BLaER1 treated with 17β-estradiol and CSF1 and Interleukin-3, amounts not matched to agents 10 nM and 100 nM (cell line): Measurements from ENCODE around the gene ACBD6.

Source experiments
- H3K27ac ChIP-seq, 11 experiments: shearing (Covaris generic); formaldehyde crosslinking; 2 replicates each; pipeline ENCODE4 v1.8.1; 2022
- H3K27me3 ChIP-seq, 11 experiments: shearing (Covaris generic); formaldehyde crosslinking; 2 replicates each; pipeline ENCODE4 v1.8.1; 2022
- H3K36me3 ChIP-seq, 11 experiments: shearing (Covaris generic); formaldehyde crosslinking; 2 replicates each; pipeline ENCODE4 v1.8.1; 2022
- H3K4me1 ChIP-seq, 10 experiments: shearing (Covaris generic); formaldehyde crosslinking; 2 replicates each; pipeline ENCODE4 v1.8.1; 2022
- H3K4me2 ChIP-seq, 11 experiments: shearing (Covaris generic); formaldehyde crosslinking; 2 replicates each; pipeline ENCODE4 v1.8.1; 2022
- H3K4me3 ChIP-seq, 10 experiments: shearing (Covaris generic); formaldehyde crosslinking; 2 replicates each; pipeline ENCODE4 v1.8.1; 2022
- H3K9ac ChIP-seq, 11 experiments: shearing (Covaris generic); formaldehyde crosslinking; 2 replicates each; pipeline ENCODE4 v1.8.1; 2022
- H3K9me3 ChIP-seq, 11 experiments: shearing (Covaris generic); formaldehyde crosslinking; replicated peaks in 1 of 11; 2 replicates each; pipeline ENCODE4 v1.8.1; 2022
- H4K20me1 ChIP-seq, 11 experiments: shearing (Covaris generic); formaldehyde crosslinking; 2 replicates each; pipeline ENCODE4 v1.8.1; 2022
- Cebpa-rat ChIP-seq, 11 experiments: shearing (Covaris generic); IDR thresholded peaks; 2 replicates each; pipeline ENCODE4 v1.8.1; 2022

Gene ACBD6

GRCh38 chr1:180519846-180520245 lies 17.5 kb upstream of the ACBD6 start:
- Histone ChIP-seq H3K36me3 (no peaks in the 10 kb centered on the region), H3K4me1 (peaks cover 0 to 5% (median 3%) of the 10 kb centered on the region in 10 experiments; a peak in 6 of 20 replicates), H3K27me3 (no peaks in the 10 kb centered on the region), H3K4me2 (no peak overlapping the region), H3K4me3 (no peak overlapping the region), H3K9ac (no peak overlapping the region), H3K9me3 (no peaks in the 10 kb centered on the region), H3K27ac (no peak overlapping the region), H4K20me1 (no peaks in the 10 kb centered on the region)
- TF ChIP-seq Cebpa-rat (IDR thresholded peaks at IDR 0.05): no peak

- H3K4me2 ChIP-seq: no peak overlapping the region; a peak in 1 of 22 replicates
- TF ChIP-seq Cebpa-rat (IDR thresholded peaks at IDR 0.05): no peak
- no peak overlapping the region; a peak in 1 of 22 replicates for H3K9ac ChIP-seq
- no peaks in the 10 kb centered on the region for H4K20me1 ChIP-seq
- H3K27ac ChIP-seq: peak overlapping the region in 4 of 11 experiments; percentile 13 to 29 (median 15); a peak in 3 of 22 replicates
- H3K4me1 ChIP-seq: peaks cover 0 to 5% (median 3%) of the 10 kb centered on the region in 10 experiments; a peak in 3 of 20 replicates
- 0 out of 22 replicates have a peak, but pooled peaks cover 0 to 2% (median 0%) of the 10 kb centered on the region in 11 experiments for H3K9me3 ChIP-seq
- H3K27me3 ChIP-seq: no peaks in the 10 kb centered on the region
- no peaks in the 10 kb centered on the region for H3K36me3 ChIP-seq
- no peak overlapping the region for H3K4me3 ChIP-seq
Measured at GRCh38 chr1:180515857-180516388, 13.5 kb upstream of the ACBD6 start.

GRCh38 chr1:180515364-180515763 lies 13.0 kb upstream of the ACBD6 start:
- no peaks in the 10 kb centered on the region for H3K27me3 ChIP-seq
- H3K9ac ChIP-seq: no peak overlapping the region
- no peaks in the 10 kb centered on the region for H3K36me3 ChIP-seq
- no peaks in the 10 kb centered on the region for H4K20me1 ChIP-seq
- H3K9me3 ChIP-seq: 0 out of 22 replicates have a peak, but pooled peaks cover 0 to 3% (median 0%) of the 10 kb centered on the region in 11 experiments
- no peak for TF ChIP-seq Cebpa-rat (IDR thresholded peaks at IDR 0.05)
- no peak overlapping the region for H3K4me3 ChIP-seq
- no peak overlapping the region for H3K4me2 ChIP-seq
- H3K4me1 ChIP-seq: peaks cover 0 to 5% (median 3%) of the 10 kb centered on the region in 10 experiments; a peak in 3 of 20 replicates
- no peak overlapping the region for H3K27ac ChIP-seq

DNA sequence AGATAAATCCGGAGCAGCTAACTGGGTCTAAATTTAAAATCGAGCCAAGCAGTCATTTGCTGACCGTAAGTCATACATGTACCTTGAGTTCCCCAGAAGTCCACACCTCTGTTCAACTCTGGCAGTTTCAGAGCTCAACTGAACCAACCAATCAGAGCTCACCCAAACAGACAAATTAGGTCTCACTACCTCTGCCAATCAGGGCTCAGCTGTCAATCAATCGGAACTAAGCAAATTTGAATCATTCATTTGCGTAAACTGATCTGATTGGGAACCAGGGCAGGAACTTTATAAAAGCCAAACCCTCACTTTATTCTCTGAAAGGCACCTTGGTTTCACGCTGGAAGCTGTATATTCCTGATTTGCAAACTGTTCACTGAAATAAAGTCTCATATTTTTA lies 11.2 kb upstream of the ACBD6 start:
- H4K20me1 ChIP-seq: no peaks in the 10 kb centered on the region
- no peaks in the 10 kb centered on the region for H3K36me3 ChIP-seq
- no peak overlapping the region for H3K27ac ChIP-seq
- H3K4me3 ChIP-seq: no peak overlapping the region
- no peak overlapping the region for H3K4me2 ChIP-seq
- no peak for TF ChIP-seq Cebpa-rat (IDR thresholded peaks at IDR 0.05)
- peaks cover 0 to 5% (median 3%) of the 10 kb centered on the region in 10 experiments; a peak in 3 of 20 replicates for H3K4me1 ChIP-seq
- H3K9me3 ChIP-seq: peaks cover 0 to 11% (median 10%) of the 10 kb centered on the region in 11 experiments; a peak in 20 of 22 replicates
- no peaks in the 10 kb centered on the region for H3K27me3 ChIP-seq
- H3K9ac ChIP-seq: no peak overlapping the region

GRCh38 chr1:180510882-180511281 lies 8.5 kb upstream of the ACBD6 start:
- Histone ChIP-seq H3K27ac (no peak overlapping the region), H3K36me3 (no peaks in the 10 kb centered on the region), H3K9me3 (peaks cover 0 to 16% (median 13%) of the 10 kb centered on the region in 11 experiments; a peak in 20 of 22 replicates), H3K4me1 (peaks cover 0 to under 1% (median 0%) of the 10 kb centered on the region in 10 experiments; a peak in 3 of 20 replicates), H3K4me2 (no peak overlapping the region), H3K27me3 (no peaks in the 10 kb centered on the region), H3K9ac (no peak overlapping the region), H3K4me3 (no peak overlapping the region), H4K20me1 (no peaks in the 10 kb centered on the region)
- TF ChIP-seq Cebpa-rat (IDR thresholded peaks at IDR 0.05): no peak

DNA sequence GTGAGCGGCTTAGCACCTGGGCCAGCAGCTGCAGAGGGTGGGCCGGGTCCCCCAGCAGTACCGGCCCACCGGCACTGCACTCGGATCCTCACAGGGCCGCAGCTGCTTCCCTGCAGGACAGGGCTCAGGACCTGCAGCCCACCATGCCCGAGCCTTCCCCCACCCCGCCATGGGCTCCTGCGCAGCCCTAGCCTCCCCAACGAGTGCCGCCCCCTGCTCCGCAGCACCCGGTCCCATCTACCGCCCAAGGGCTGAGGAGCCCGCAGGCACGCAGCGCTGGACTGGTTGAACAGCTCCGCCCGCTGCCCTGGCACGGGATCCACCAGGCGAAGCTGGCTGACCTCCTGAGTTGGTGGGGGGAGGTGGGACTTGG lies 6.3 kb upstream of the ACBD6 start:
- H4K20me1 ChIP-seq: no peaks in the 10 kb centered on the region
- H3K9me3 ChIP-seq: peaks cover 0 to 16% (median 13%) of the 10 kb centered on the region in 11 experiments; a peak in 20 of 22 replicates
- H3K36me3 ChIP-seq: no peaks in the 10 kb centered on the region
- H3K4me3 ChIP-seq: no peak overlapping the region
- no peaks in the 10 kb centered on the region for H3K27me3 ChIP-seq
- TF ChIP-seq Cebpa-rat (IDR thresholded peaks at IDR 0.05): no peak
- H3K4me2 ChIP-seq: no peak overlapping the region
- peaks cover 0 to 4% (median under 1%) of the 10 kb centered on the region in 10 experiments; a peak in 9 of 20 replicates for H3K4me1 ChIP-seq
- no peak overlapping the region for H3K27ac ChIP-seq
- H3K9ac ChIP-seq: no peak overlapping the region

- Histone ChIP-seq H3K27ac (no peak overlapping the region), H3K4me2 (no peak overlapping the region)
- no peak for TF ChIP-seq Cebpa-rat (IDR thresholded peaks at IDR 0.05)
Measured at GRCh38 chr1:180507795-180508724, 5.7 kb upstream of the ACBD6 start.

DNA sequence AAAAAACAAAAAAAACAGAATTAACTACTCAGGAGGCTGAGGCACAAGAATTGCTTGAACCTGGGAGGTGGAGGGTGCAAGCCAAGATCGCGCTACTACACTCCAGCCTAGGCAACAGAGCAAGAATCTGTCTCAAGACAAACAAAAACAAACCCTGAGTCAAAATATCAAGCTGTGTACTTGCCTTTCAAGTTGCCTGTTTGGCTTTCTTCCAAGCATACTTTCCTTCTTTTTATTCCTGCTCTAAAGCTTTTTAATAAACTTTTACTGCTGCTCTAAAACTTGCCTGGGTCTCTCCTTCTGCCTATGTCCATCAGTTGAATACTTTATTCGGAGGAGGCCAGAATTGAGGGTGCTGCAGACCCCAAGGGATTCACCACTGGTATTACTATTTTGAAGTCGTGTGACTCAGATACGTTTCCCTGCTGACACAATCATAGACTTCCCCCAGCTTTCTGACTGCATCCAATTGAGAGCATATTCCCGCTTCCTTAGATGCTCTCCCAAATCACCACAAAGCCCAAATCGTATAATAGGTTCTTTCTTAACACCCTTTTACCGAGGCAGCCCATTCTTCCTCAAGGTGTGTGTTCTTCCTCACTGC lies 3.5 kb upstream of the ACBD6 start:
- Histone ChIP-seq H3K27me3 (no peaks in the 10 kb centered on the region), H3K9ac (no peak overlapping the region), H3K27ac (no peak overlapping the region), H3K36me3 (no peaks in the 10 kb centered on the region), H4K20me1 (peaks cover 0 to 11% (median 0%) of the 10 kb centered on the region in 11 experiments; a peak in 5 of 22 replicates), H3K4me3 (no peak overlapping the region), H3K9me3 (peaks cover 0 to 16% (median 13%) of the 10 kb centered on the region in 11 experiments; a peak in 20 of 22 replicates), H3K4me1 (peaks cover 12 to 20% (median 16%) of the 10 kb centered on the region in 10 experiments), H3K4me2 (no peak overlapping the region)
- no peak for TF ChIP-seq Cebpa-rat (IDR thresholded peaks at IDR 0.05)

More at GRCh38 chr1:180507795-180508724, 5.7 kb upstream of the ACBD6 start:
- no peaks in the 10 kb centered on the region for H3K36me3 ChIP-seq
- peaks cover 6 to 10% (median 7%) of the 10 kb centered on the region in 10 experiments; a peak in 18 of 20 replicates for H3K4me1 ChIP-seq
- peaks cover 0 to 16% (median 13%) of the 10 kb centered on the region in 11 experiments; a peak in 20 of 22 replicates for H3K9me3 ChIP-seq
- no peak overlapping the region for H3K4me3 ChIP-seq
- no peaks in the 10 kb centered on the region for H3K27me3 ChIP-seq
- H3K9ac ChIP-seq: no peak overlapping the region
- H4K20me1 ChIP-seq: no peaks in the 10 kb centered on the region

DNA sequence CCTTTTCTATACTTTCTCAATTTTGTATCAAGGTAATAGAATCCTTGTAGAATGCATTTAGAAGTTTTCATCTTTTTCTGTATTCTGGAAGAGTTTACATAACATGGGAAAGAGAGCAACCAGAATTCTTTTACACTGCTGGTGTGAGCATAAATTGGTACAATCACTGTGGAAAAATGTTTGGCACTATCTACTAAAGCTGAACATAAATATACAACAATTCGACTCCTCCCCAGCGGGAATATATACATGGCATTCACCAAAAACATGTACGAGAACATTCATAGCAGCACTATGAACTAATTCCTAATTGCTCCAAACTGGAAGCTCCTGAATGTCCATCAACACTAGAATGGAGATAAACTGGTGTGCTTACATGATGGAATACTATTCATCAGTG lies 1.8 kb upstream of the ACBD6 start:
- Histone ChIP-seq H3K36me3 (peaks cover 0 to 11% (median 3%) of the 10 kb centered on the region in 11 experiments; a peak in 7 of 22 replicates), H3K4me1 (peaks cover 21 to 37% (median 32%) of the 10 kb centered on the region in 10 experiments), H3K9me3 (peaks cover 0 to 11% (median 10%) of the 10 kb centered on the region in 11 experiments; a peak in 18 of 22 replicates), H3K9ac (no peak overlapping the region), H3K4me2 (no peak overlapping the region), H3K4me3 (no peak overlapping the region), H3K27ac (no peak overlapping the region), H3K27me3 (no peaks in the 10 kb centered on the region), H4K20me1 (peaks cover 0 to 28% (median 0%) of the 10 kb centered on the region in 11 experiments; a peak in 7 of 22 replicates)
- TF ChIP-seq Cebpa-rat (IDR thresholded peaks at IDR 0.05): no peak
